NCI-H2081 treated with DMSO at 0.1 percent for 48 hours (cell line): ENCODE data around the gene COL1A1.

Experiments used
- DNase-seq: peaks from one replicate; lab custom pipeline; 2025; lab: John Stamatoyannopoulos, UW

Gene COL1A1

GRCh38 chr17:50186661-50187393, 14.6 kb downstream of the COL1A1 start:
- no peak for DNase-seq

GRCh38 chr17:50185631-50186471, 15.6 kb downstream of the COL1A1 start:
- DNase-seq = no peak

DNA sequence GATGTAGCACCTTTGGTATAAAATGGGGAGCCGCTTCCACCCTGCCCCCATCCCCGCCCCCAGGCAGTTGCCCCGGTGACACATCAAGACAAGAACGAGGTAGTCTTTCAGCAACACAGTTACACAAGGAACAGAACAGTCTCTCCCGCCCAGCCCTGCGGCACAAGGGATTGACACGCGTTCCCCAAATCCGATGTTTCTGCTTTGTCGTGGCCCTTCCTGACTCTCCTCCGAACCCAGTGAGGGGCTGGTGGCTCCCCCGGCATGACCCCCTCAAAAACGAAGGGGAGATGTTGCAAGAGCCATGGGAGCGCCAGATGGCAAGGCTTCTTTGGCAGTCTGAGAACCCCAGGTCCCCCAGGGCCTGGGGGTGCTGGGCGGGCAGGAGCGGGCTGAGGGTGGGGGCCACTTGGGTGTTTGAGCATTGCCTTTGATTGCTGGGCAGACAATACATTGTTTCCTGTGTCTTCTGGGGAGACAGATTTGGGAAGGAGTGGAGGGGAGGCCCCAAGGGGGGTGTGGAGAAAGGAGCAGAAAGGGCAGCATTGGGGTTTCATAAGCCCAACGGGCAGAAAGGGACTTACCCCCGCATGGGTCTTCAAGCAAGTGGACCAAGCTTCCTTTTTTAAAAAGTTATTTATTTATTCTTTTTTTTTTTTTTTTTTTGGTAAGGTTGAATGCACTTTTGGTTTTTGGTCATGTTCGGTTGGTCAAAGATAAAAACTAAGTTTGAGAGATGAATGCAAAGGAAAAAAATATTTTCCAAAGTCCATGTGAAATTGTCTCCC, 16.6 kb downstream of the COL1A1 start:
- no peak for DNase-seq

DNA sequence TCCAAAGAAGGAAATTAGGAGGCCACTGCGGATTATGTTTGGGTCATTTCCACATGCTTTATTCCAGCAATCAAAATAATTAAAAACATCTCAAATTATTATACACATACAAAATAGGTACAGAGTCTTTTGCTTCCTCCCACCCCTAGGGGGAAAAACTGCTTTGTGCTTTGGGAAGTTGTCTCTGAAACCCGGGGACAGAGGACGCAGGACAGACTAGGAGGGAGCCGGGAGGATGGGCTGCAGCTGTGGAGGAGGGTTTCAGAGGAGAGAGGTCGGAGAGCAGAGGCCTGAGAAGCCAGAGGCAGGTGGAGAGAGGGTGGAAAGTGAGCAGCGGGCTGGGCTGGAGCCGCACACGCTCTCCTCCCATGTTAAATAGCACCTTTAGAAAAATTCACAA, 17.4 kb downstream of the COL1A1 start:
- no peak for DNase-seq

DNA sequence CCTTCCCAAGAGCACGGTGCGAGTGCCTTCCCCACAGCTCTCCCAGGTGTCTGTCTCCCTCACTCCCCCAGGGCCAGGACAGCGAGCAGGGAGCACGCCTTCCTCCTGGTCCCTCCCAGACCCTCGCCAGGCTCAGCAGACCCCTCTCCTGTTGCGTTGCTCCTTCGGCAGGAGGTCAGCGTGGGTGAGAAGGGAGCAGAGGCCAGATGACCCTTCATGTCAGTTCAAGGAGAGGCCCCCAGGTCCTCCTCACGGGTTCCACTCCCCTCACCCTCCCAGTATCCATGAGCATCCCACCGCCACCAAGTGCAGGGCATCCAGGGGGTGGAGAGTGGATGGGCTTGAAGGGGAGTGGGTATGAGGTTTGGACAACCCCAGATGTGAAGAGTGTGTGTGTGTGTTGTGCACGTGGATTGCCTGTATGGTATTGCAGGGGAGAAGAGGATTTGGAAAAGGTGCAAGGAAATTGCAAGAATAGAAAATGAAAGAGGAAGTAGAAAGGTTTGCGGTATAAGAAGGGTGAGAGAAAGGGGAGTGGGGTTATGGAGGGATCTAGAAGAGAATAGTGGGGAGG, 17.9 kb downstream of the COL1A1 start:
- no peak for DNase-seq

- no peak for DNase-seq
Measured at GRCh38 chr17:50182783-50183420, 18.5 kb downstream of the COL1A1 start.

DNA sequence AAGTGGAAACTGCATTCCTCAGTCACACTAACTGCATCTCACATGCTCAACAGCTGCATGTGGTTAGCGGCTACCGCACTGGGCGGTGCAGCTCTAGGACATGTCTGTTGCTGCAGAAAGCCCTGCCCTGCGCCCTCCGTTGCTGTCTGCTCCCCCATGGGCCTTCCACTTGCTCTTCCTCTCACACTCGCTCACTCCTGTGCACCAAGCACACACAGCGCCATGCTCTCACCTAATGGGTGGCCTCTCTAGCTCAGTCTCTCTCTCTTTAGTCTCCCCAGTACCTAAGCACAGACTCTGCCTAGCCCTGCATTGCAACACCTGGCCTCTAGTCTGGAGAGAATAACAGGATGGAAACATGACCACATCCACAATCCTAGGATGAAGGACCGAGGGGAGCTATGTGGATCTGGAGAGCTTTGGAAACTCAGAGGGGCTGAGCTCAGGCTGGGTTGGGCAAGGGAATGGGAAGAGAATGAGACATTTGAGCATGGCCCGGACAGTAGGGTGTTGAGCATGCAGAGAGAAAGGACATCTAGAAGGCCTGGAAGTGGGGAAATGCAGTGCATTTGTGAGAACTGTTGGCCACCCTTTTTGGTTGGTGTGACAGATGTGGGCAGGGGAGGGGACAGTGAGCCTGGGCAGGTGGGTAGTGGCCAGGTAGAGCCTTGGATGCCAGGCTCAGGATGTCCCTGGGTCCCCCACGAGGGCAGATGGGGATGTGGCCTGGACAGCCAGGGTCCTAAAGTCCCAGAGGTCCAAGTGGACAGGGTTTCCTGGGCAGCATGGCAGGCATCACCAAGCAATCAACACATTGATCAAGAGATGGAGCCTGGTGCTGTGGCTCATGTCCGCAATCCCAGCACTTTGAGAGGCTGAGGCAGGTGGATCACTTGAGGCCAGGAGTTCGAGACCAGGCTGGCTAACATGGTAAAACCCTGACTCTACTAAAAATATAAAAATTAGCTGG, 19.6 kb downstream of the COL1A1 start:
- DNase-seq = no peak

GRCh38 chr17:50181144-50181543, 20.3 kb downstream of the COL1A1 start:
- DNase-seq = no peak

GRCh38 chr17:50180620-50181019, 20.8 kb downstream of the COL1A1 start:
- DNase-seq = no peak

GRCh38 chr17:50180111-50180510, 21.3 kb downstream of the COL1A1 start:
- DNase-seq = no peak

DNA sequence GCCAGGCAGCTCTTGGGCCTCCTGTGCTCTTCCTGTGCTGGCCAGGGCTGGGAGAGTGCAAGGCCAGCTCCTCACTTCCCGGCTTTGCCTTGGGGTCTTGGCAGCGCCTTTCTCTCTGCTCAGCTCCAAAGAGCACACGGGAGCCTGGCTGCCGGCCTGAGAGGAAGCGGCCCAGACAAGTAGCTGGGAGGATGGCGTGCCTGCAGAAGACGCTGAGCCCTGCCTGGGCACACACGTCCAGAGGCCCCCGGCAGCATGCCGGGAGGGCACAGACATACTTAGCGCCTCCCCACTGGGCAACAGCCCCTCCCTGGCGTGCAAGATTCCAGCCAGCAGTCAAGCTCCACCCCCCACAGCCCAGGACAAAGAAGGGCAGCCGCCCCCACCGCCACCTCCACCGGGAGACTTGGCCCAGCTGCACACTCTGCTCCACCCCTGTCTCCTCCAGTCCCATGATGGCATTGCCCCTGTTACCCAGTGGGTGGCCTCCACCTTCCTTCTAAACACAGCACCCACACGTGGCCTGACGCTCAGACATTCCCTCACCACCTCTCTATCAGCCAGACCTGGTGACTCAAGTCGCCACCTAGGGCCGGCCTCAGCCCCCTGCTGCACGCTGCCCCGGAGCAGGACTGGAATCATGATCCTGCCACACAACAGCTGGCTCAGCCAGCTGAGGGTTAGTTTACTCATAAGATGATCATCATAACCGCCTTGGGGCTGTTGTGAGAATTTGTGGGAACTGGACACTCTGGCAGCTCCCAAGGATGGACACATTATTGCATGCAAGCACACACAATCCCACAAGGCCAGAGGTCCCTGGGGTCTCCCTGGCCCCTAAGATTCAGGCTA, 23.2 kb downstream of the COL1A1 start:
- no peak for DNase-seq

DNA sequence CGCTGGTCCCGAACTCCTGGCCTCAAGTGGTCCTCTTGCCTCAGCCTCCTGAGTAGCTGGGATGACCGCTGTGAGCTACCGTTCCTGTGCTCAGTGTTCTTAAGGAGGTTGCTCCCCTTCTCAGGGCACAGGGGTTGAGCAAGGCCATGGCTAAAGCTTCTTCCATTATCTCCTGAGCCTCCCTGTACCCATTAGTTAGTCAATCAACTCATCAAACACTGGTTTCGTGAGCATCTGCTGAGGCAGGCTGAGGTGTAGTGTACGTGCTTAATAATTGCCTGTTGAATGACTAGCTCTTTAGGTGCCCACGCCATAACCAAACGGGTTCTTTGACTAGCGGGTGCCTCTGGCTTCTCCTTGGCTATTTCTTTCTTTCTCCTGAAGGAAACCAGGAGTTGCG, 24.0 kb downstream of the COL1A1 start:
- no peak for DNase-seq

DNA sequence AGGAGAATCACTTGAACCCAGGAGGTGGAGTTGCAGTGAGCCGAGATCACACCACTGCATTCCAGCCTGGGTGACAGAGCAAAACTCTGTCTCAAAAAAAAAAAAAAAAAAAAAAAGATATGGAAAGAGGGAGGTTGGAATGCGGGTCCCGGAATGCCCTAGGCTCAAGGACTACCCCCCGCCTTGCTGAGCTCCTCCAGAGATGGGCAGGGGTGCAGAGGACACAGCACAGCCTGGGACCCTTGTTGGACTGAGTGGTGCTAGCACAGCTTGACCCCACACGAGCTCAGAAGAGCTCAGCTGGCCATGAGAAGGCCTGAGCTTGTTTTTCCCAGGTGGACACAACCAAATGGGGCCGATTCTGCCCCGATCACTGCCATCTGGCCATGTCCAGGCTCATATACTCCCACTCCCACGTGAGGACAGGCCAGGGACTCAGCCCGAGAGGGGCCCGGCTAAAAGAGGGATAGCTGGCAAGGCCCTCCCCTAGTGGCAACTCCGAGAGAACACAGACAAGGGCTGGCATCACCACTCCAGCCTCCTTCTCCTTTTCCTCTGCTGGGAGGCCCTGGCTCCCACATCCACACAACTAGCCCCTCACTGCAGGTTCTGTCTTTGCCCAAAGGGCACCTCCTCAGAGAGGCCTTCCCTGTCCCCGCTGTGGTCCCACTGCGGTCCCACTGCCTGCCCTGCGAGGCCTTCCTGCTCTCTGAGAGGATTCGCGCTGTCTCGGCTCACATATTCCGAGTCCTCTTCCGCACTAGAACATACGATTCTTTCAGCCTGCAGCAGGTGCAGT, 24.7 kb downstream of the COL1A1 start:
- DNase-seq = no peak

DNA sequence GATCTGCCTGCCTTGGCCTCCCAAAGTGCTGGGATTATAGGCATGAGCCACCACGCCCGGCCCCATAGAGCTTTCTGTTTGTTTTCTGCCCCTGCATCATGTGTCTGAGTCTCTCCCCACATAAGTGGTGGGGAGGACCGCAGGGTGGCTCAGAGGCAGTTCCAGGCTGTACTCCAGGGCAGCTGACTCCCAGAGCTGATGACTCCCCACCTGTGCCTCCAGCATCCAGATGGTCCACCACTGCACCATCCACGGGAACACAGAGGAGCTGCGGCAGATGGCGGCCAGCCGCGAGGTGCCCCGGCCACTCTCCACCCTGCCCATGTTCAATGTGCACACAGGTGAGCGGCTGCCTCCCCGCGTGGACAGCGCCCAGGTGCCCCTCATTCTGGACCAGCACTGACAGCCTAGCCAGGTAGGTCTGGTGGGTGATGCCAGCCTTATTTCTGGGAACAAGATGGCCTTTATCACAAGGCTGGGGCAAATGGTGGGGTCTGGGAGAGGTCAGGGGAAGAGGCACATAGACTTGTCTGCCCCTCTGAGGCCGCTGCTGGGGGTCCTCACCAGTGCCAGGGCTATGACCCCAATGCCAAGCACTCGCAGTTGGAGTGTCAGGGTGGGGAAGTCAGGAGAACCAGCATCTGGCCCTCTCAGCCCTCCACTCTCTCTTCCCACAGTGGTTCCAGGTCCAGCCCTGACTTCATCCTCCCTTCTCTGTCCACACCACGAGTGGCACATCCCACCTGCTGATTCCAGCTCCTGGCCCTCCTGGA, 26.2 kb downstream of the COL1A1 start:
- no peak for DNase-seq

GRCh38 chr17:50174444-50174843, 27.0 kb downstream of the COL1A1 start:
- no peak for DNase-seq

DNA sequence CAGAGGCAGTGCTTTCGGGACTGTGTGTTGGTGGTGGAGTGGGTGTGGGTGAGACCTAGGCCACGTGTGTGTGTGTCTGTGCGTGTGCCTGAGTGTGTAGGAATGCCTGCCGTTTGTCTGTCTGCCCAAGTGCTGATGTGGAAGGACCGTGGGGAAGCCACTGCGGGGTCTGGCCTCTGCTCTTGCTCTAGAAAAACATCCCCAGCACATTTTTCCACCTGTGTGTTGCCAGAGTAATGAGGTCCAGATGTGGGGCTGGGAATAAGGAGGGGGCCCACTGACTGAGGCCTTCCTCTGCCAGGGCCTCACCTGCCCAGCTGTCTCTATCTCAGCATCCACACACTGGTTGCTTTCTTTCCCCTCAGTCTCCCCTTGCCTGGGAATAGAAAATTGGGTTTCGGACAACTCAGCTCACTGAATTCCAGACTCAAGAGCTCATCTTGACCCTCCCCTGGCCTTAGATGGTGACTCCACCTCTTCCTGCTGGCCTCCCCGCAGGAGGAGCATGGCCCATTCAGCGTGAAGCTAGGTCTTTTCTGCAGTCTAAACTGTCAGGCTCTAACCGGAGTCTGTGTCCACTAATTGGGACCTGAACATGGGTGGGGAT, 28.0 kb downstream of the COL1A1 start:
- no peak for DNase-seq

- no peak for DNase-seq
Measured at GRCh38 chr17:50172936-50173334, 28.5 kb downstream of the COL1A1 start.

DNA sequence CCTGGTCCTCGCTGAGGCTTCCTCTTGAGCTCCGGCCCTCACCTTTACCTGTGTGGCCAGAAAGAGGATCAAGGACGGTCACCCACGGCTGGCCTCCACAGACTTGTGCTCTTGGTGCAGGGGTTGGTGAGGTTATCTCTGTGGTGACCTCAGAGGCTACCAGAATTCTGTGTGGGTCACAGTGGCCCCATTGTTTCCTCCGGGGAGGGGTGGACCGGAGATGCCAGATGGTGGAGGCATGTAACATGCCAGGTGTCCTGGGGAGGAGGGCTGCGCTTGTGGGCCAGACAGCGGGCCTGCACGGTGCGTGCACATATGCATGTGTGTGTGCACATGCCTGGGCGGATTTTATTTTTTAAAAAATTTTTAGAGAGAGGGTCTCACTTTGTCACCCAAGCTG, 29.3 kb downstream of the COL1A1 start:
- no peak for DNase-seq
